HuH-7.5 (cell line): ENCODE data around the gene CD58.

ENCODE experiments used
- DNase-seq: peaks from one replicate; pipeline ENCODE4 v3.0.0; 2011; ENCODE audit warnings: low spot score

CD58 gene

DNA sequence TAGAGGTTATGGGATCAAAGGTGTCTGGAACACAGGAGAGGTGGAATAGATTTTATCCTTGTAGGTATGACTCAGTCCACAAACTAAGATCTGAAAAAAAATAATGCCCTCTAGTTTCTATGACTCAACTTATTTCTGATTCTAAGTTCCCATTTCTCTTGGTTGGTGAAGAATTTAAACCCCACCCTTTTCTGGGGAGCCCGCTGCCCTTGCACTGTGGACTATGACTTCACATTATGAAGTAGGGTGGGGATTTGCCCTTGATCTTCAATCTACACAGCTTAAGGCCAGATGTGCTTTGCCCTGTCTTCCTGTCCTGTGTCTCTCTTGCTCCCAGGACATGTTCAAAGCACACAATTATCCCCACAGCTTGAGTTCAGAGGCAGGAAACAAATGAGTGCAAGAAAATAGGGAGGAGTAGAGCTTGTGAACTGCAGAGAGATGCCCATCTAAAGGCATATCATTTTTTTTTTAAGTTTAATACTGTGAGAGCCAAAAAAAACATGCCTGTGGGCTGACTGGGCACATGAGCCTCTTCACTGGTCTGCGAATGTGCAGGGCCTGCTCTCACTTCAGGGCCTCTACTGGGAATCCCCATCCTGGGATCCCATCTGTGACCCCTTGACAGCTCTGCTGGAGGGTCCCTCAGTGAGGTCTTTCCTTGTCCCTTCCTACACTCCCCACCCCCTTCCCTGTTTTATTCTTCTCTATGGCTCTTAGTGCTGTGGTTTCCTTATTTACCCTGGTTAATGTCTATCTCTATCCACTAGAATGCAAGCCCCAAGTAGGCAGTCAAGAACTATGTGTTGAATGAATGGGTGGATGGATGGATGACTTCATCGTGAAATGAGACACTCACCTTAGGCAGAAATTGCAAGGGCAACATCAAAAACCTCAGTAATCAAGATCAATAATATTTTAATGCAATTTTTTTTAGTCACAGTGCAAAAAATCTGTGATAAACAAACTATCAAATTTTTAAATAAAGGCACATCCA lies 61.5 kb downstream of the CD58 start:
- DNase-seq, result no peak

DNA sequence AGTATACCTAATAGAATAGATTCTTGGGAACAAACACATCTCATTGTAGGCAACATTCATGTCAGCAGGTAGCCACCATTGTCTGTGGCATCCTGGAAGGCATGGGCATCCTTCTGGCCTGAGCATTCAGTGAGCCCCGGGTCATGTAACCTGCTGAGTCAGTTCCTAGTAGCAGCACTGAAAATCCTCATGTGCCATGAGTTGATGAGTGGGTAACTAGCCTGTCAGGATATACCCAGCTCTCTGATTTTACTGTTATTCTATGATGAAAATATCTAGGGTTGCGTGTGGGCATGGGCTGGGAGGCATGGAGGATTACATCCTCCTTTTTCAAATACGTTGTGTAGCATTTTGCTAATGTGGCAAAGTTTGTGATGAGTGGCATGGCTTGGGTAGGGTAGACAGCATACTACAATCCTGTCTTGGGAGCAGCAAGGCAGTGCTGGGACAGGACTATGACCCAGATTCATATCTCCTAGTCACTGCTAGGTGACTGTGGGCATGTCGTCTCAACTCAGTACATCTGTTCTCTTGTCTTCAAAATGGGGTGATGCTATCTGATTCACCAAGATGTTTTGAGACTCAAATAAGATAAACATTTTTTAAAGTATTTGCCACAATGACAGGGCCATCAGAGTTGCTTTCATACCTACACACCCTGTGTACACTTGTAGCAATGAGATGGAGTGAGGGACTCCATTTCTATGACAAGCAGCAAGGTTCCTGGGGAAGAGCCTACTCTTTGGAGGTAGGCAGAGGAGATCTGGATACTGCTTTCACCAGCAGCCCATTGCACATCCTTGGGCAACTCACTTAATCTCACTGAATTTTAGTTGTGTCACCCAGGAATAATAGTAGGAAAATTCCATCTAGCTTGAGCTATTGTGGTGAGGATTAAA lies 62.5 kb downstream of the CD58 start:
- no peak for DNase-seq

DNA sequence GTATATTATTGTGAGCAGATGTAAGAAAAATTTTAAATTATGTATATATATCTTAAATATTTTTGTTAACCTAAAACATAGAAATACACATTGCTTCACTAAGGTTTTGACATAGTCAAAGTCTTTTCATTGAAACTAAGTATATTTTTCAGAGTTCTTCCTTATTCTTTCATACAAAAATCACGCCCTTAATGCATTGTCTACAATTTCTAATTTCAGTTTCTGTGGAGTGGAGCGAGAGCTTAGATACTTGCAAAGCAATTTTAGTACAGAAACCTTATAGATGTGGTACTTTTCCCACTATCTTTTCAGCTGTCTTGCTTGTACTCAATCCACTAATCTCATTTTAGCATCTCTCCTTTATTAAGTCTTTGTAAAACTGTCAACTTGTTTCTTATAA lies 63.2 kb downstream of the CD58 start:
- no peak for DNase-seq

DNA sequence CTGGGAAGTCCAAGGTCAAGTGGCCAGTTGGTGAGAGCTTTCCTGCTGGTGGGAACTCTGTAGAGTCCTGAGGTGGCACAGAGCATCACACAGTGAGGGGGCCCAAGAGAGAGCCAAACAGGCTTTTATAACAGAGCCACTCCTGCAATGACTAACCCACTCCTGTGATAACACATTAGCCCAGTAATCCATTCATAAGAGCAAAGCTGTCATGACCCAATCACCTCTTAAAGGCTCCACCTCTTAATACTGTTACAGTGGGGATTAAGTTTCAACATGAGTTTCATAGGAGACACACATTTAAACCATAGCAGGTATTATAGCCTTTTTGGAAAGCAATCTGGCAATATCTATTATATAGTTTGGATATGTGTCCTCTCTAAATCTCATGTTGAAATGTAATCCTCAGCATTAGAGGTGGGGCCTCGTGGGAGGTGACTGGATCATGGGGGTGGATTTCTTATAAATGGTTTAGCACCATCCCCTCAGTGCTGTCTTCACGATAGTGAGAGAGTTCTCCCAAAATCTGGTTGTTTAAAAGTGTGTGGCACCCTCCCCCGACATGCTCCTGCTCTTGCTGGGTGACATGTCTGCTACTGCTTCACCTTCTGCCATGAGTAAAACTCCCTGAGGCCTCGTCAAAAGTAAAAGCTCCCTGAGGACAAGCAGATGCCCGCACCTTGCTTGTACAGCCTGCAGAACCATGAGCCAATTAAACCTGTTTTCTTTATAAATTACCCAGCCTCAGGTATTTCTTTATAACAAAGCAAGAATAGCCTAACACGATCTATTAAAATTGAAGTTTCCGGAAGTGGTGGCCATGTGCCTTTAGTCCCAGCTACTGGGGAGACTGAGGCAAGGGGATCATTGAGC lies 64.5 kb downstream of the CD58 start:
- DNase-seq, result no peak

DNA sequence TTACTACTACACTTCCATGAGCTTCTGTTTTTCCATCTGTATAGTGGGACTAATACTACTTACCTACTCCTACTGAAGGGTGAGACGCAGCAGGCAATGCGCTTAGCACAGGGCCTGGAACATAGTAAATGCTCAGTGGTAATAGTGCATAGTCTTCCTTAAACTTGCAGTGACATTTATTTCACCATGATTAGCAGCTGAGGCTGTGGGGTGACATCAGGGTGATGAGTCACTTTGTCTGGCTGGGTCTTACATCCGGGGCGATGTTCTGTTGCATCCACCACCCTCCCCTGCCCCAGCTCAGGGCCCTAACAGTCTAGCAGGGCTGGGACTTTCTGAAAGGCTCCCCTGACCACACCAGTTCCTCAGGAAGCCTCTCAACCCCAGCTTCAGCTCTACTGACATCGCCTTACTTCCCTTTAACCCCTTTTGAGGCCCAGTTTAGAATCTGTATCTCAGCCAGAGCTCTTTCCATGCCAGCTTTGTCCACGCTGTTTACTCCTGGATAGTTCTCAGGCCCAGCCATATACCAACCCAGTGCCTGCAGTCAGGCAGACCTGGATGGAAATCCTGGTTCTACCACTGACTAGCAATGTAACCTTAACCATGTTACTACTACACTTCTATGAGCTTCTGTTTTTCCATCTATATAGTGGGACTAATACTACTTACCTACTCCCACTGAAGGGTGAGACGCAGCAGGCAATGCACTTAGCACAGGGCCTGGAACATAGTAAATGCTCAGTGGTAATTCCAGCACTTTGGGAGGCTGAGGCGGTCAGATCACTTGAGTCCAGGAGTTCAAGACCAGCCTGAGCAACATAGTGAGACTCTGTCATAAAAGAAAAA lies 66.3 kb downstream of the CD58 start:
- no peak for DNase-seq

DNA sequence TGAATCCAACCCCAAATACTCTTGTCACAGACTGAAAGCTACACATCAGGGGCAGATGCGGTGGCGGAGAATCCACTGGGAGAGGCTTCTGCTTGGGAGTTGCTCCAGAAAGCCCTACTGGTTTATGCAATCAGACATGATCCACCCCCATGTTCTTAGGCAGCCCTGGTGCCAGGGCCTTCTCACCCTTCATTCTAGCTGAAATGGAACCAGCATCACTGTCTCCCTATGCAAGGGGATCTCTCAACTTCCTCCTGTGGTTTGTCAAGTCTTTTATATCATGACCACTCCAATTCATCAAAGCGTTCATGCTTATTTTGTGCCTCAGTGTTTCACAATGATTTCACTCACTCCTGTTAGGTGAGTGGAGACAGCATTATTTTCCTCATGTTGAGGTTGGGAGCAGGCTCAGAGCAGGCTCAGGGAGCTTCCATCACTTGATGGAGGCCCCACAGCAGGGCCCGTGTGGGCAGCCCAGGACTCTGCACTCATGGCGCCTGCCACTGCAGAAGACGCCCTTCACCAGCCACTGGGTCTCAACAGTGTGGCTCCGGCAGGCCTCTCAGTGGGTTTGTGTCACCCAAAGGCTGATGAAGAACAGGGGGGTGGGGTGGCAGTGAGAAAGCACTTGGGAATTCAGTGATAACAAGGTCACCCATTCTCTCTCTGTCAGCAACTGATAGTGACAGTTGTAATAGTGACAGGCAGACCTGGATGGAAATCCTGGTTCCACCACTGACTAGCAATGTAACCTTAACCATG lies 67.1 kb downstream of the CD58 start:
- no peak for DNase-seq

DNA sequence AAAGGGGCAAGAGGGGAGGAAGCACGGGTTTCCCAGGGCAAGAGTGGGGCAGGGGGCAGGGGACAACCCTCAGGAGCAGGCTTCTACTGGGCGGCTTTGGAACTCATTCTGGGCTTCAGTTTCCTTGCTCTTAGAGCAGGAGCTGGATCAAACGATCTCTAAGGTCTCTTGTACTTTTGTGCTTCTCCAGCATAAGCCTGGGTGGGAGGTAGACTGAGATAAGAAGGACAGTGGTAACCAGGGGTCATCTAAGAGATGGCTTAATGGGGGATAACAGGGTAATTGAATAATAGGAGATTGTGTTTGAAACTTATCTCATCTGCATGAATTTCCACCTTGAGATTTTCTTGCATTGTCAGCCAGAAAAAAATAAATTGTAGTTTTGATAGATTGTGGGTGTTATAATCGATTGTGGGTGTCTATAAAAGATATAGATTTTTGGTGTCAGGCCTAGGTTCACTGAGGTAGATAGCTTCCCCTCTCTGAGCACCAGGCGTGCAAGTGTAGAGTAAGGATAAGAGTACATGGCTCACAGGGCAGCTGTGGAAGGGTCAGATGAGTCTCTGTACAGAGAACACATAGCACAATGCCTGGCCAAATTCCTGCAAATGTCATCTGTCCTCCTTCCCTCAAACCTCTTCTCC lies 68.0 kb downstream of the CD58 start:
- no peak for DNase-seq

DNA sequence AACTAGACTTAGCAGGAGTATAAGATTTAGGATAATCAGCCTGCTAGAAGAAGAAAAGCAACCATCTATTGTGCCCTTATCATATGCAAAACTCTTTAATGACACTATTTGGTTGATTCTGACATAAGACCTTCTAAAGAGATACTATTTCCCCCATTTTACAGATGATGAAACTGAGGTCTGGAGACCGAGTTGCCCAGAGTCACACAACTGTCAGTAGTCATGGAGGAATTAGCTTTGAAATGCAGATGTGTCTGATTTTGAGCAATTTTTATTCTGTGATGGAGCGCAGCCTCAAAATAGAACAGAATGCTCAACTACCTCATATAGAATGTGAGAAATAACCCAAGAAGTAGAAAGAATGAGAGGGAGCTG lies 69.0 kb downstream of the CD58 start:
- no peak for DNase-seq

DNA sequence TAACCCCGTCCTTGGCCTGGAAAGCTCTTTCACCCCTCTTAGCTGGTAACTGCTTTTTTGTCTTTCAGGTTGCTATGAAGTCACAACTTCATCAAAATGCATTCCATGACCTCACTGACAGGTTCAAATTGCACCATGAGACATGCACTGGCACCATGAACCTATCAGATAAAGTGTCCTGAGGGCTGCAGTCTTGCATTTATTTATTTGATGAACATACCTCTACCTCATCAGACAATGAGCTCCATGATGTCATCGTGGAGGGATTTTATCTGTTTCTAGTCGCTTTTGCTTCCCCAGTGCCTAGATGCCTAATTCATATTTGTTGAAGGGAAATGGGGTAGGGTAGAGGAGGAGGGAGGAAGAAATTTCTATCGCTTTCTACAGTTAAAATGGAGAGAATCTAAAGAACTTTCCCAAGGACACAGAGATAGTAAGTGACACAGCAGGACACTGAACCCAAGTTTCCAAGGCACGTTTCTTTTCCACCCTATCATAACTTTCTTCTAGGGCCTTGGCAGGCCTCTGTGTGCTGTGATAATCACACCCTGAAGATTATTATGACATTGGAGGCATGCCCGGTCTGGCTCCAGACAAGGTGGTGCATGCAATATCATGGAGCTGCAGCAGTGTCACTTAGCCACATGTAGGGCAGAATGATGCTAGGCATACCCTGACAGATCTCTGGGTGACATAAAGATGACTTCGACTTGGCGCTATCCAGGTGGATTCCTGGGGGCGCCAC lies 69.5 kb downstream of the CD58 start:
- DNase-seq, result no peak

DNA sequence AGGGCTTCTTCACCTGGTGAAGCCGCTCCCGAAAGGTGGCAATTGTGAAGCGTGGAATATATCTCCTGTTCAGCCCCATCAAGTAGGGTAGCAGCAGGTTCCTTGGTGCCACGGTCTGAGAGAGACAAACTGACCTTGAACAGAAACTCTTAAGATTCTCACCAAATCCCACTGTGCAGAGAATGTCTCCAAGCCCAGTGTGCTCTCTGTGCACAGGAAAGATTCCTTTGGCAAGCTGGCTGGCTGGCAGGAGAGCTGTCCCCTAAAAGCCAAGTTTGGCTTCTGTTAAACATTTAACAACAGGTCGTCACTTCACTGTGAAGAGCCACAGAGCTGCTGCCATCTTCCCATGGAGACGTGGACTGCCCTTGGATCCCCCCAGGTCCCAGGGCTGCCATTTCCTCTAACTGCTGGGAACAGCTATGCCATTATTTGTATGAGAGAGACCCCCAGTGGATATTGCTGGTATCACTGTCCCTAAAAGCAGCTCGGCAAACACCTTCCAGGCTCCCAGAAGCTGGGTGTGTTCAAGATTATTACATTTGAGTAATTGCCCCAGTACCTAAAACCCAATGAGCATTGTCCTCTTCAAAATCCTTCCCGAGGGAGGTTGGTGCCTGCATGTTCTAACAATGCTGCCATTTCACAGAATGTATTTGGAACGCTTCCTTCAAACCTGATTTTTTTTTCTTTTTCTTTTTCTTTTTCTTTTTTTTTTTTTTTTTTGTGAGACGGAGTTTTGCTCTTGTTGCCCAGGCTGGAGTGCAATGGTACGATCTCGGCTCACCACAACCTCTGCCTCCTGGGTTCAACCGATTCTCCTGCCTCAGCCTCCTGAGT lies 71.8 kb downstream of the CD58 start:
- DNase-seq, result peak; percentile 79

DNA sequence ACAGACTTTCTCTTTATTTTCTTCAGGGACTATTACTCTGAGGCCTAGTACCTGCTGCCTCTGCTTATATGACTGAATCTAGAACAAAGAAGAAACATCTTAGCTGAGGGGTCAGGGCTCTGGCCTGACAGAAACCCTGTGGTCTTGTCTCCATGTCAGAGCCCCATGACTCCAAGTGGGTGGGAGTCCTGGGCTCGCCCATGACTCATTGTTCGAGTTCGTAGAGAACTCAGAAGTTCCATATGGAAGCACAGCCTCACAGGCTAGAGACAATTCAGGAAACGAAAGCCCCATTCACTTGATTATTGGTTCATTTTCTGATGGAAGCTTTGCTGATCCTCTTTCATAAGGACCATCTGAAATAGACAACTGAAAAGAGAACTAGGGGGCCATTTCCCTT lies 73.2 kb downstream of the CD58 start:
- DNase-seq, result no peak

DNA sequence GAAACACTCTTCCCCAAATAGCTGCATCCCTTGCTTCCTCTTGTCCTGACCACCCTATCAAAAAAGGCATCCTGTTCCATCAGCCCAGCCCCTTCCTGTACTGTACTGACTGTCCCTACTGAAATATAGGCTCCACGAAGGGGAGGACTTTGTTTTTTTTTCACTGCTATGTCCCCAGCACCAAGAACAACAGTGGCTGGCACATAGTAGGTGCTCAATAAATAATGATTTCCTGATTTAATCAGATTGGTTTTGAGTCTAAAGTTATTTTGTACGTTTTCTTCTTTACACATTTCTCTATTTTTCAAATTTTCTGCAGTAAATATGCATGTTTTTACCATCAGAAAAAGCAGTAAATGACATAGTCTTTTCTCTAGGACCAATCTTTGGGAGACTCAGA lies 73.9 kb downstream of the CD58 start:
- DNase-seq, result no peak

DNA sequence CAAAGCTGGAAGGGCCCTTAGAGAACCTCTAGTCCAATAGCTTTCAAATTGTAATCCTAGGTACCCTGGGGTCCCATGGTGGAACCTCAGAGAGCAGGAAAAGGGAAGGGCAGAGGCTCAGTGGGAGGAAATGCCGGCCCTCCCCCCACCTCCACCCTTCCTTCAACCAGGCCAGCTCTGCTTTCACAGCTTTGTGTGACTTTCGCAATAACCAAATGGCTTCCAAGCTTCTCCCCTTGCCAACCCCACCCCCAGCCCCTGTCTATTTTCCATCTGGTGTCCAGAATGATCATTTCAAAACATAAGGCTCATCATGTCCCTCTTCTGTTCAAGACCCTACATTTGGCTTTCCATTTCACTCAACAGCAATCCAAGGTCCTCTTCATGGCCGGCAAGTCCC lies 74.4 kb downstream of the CD58 start:
- peak; percentile 61 for DNase-seq

DNA sequence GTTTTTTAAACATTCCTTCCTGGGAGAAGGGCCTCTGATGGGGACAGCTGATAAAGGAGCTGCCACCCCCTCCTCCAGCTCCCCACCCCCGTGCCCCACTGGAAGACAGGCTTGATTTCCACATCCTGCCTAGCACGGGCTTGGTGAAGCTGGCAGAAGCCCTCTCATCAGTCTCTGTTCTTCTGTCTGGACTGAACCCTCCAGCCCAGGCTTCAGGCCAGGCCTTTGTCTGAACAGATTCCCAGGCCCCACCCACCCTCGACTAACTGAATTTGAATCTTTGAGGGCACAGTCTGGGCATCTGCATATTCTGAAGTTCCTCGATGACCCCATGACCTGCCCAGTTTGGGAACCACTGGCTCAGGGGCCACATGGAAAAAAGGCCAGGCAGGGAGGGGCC lies 75.3 kb downstream of the CD58 start:
- no peak for DNase-seq

DNA sequence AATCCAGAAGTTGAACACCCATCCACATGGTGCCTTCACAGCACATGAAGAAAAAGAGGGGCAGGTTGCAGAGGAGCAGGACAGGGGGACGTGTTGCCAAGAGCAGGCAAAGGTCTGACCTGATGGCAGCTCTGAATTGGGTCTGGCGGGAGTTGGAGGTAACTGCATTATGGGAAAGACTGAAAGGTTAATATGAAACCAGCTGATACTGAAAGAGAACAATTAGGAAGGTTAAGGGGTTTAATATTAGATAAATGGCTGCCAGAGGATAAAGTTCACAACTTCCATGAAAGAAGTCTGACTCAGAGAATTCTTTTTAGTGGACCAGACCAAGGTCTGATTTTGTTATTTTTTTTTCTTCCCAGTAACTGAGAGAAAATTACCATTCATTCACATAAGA lies 76.1 kb downstream of the CD58 start:
- DNase-seq, result no peak

DNA sequence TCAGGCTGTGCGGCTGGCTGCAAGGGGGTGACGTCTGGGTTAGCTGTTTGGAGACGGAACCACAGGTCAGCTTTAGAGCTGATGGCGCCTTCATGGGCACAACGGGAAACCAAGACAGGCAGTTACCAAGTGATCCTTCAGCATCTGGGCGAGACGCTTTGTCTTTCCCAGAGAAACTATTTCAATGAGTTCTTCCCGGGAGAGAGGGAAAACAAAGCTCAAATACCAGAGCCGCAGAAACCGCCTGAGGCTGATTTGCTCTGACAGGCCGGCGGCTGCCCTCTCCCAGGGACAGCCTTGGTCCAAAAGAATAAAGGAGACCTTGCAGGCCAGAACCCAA lies 76.5 kb downstream of the CD58 start:
- no peak for DNase-seq

DNA sequence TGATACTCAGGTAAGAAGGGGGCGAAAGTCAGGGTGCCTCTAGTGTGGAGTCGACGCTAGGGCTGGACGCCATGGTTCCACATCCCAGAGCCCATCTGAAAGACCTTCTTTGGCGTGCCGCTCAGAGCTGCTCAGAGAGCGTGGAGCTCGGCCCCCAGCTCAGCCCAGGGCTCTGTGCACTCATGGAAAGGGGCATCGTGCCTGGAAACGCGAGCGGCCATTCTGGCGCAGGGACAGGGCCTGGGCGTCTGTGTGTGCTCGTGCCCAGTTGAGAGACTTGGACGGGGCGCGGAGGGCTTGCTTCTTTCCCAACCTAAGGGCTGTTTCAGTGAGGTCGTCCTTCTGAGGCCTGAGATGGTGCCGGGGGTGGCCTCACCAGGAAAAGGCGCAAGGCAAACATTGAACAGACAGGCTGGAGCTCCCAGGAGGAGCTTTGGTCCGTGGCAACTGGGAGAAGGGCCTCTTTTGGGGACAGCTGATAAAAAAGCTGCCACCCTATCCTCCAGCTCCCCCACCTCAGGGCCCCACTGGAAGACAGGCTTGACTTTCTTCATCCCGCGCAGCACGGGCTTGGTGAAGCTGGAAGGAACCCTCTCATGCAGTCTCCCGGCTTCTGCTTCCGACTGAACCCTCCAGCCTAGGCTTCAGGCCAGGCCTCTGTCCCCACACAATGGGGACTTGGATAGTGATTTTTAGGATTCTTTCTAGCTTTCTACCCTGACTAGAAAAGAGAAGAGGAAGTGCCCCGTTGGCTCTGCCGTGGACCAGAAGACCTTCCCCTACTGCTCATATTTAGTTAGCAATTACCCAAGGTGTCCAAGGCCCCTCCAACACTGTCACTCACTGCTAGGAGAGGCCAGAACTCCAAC lies 77.1 kb downstream of the CD58 start:
- no peak for DNase-seq
